PC-9 (cell line): ENCODE results near the gene TCHH.

Experiments
- CTCF ChIP-seq: fragments of 200-600 bp; sonication (generic); conservative IDR thresholded peaks from 2 replicates; pipeline ENCODE4 v1.6.1; 2017; ENCODE audit warnings: mixed run types, antibody characterized with exemption, mild to moderate bottlenecking, moderate library complexity
- EZH2 ChIP-seq: fragments of 200-600 bp; sonication (generic); IDR thresholded peaks from 2 replicates; pipeline ENCODE4 v1.8.0; 2017; ENCODE audit warnings: antibody characterized with exemption, low read depth

GRCh38 chr1:152107031-152107983 lies 7.9 kb downstream of the TCHH start:
- no peak for TF ChIP-seq CTCF
- TF ChIP-seq EZH2, result no peak
